HFF-Myc (cell line): ENCODE results near the gene ARPP19.

Experiments
- DNase-seq: peaks from one replicate; pipeline ENCODE4 v3.0.0-alpha.2; 2011; ENCODE audit warnings: low read depth; ENCODE audit errors: extremely low read depth
- H3K4me3 ChIP-seq: replicated peaks from 2 replicates; pipeline ENCODE4 v1.5.1; 2011; ENCODE audit warnings: low read depth, mild to moderate bottlenecking, control low read depth, low read length
- CTCF ChIP-seq: IDR thresholded peaks from 2 replicates; pipeline ENCODE4 v1.5.1; 2012; ENCODE audit warnings: mild to moderate bottlenecking, low read depth, low read length, control low read depth; ENCODE audit errors: missing control alignments

Gene ARPP19

DNA sequence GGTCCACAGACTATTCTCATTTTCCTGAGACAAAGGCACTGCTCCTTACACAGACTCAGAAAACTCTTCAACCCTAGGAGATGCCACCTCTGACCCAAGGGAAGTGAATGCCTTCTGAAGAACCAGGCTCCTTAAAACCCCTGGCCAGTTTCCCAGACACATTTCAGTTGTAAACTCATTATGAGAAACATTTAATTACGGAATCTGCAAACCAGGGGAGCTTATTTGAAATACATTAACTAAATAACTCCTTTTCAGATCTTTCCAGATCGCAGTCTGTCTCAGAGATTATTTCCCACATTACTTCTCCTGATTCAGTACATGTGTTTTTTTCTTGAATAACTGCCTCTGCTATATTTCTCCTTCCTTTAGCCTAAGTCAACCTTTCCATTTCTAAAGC lies 57.7 kb downstream of the ARPP19 start:
- no peak for TF ChIP-seq CTCF
- no peak overlapping the region for H3K4me3 ChIP-seq
- no peak for DNase-seq

- no peak for DNase-seq
- TF ChIP-seq CTCF: no peak
- H3K4me3 ChIP-seq: no peak overlapping the region
Measured at GRCh38 chr15:52509500-52510245, 59.2 kb downstream of the ARPP19 start.

- no peak for TF ChIP-seq CTCF
- H3K4me3 ChIP-seq: no peak overlapping the region
- no peak for DNase-seq
Measured at GRCh38 chr15:52506549-52506948, 62.3 kb downstream of the ARPP19 start.

GRCh38 chr15:52505151-52505550 lies 63.7 kb downstream of the ARPP19 start:
- DNase-seq: no peak
- no peak for TF ChIP-seq CTCF
- no peak overlapping the region for H3K4me3 ChIP-seq

DNA sequence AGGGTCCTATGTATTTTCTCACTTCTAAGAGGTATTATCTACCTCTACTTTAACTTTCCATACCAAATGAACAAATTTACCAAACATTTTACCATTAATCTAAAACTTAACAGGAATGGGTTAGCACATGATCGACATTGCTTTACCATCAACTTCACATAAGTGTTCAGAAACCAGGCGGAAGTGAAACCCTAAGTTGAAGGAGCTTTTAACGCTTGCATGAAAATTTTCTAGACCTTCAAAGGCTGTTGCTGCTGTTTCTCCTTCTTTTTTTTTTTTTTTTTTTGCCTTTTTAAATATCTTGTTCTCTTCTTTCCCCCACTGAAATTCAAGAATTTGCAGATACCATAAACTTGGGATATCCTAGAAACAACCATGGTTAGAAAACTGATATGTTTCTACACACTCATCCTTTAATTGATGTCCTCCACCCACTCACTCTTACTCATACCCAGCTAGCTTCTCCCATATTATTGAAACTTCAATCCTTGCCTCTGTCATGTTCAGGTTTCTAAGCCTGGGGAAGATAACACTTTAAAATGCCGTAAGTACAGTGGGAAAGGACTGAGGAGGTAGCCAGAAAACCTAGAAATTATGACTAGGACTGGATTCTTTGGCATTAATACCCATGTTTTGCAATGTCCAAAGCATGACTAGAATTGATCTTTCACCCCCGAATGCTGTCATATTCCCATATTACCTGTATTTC lies 64.9 kb downstream of the ARPP19 start:
- no peak for TF ChIP-seq CTCF
- H3K4me3 ChIP-seq: no peak overlapping the region
- DNase-seq: no peak

GRCh38 chr15:52502608-52503007 lies 66.2 kb downstream of the ARPP19 start:
- TF ChIP-seq CTCF: no peak
- no peak for DNase-seq
- H3K4me3 ChIP-seq: no peak overlapping the region
